HepG2 (cell line): ENCODE measurements around the gene MROH2A. TPM values are rescaled to one million over a fixed set of nuclear protein-coding genes. Genes with fewer than 3 reads are reported as not detected.
A peak's percentile ranks its signal among the peaks of the same experiment; 100 is the strongest.

Experiments
- ARNT ChIP-seq: fragments of 450-650 bp; IDR thresholded peaks from 2 replicates; pipeline ENCODE4 v1.6.1; 2017
- ATF3 ChIP-seq: sonication (generic); formaldehyde crosslinking; IDR thresholded peaks from 2 replicates; pipeline ENCODE4 v1.4.0; 2020; ENCODE audit warnings: missing genetic modification reagents
- BRF2 ChIP-seq: sonication (generic); formaldehyde crosslinking; IDR thresholded peaks from 2 replicates; pipeline ENCODE4 v1.8.1; 2022; ENCODE audit warnings: mild to moderate bottlenecking, missing genetic modification reagents
- DR1 ChIP-seq: sonication (generic); formaldehyde crosslinking; IDR thresholded peaks from 2 replicates; pipeline ENCODE4 v1.8.0; 2021; ENCODE audit warnings: mild to moderate bottlenecking, missing genetic modification reagents, inconsistent platforms
- FOXO4 ChIP-seq: sonication (generic); formaldehyde crosslinking; conservative IDR thresholded peaks from 2 replicates; pipeline ENCODE4 v1.8.1; 2023; ENCODE audit warnings: missing genetic modification reagents
- GTF2F1 ChIP-seq: fragments of 150-350 bp; IDR thresholded peaks from 2 replicates; pipeline ENCODE4 v1.6.1; 2014; ENCODE audit warnings: low read length
- LRRFIP1 ChIP-seq: sonication (generic); formaldehyde crosslinking; conservative IDR thresholded peaks from 2 replicates; pipeline ENCODE4 v1.4.0; 2020; ENCODE audit warnings: missing genetic modification reagents
- NCOA5 ChIP-seq: sonication (generic); formaldehyde crosslinking; IDR thresholded peaks from 2 replicates; pipeline ENCODE4 v1.4.0; 2020; ENCODE audit warnings: missing genetic modification reagents
- RFX3 ChIP-seq: IDR thresholded peaks from 2 replicates; pipeline ENCODE4 v1.6.1; 2016; ENCODE audit warnings: missing biosample characterization, missing genetic modification reagents
- RFXANK ChIP-seq: IDR thresholded peaks from 2 replicates; pipeline ENCODE4 v1.6.1; 2016
- UBTF ChIP-seq: sonication (generic); formaldehyde crosslinking; IDR thresholded peaks from 2 replicates; pipeline ENCODE4 v1.4.0; 2020; ENCODE audit warnings: mild to moderate bottlenecking, missing genetic modification reagents
- ZBTB10 ChIP-seq: sonication (generic); formaldehyde crosslinking; IDR thresholded peaks from 2 replicates; pipeline ENCODE4 v1.4.0; 2020; ENCODE audit warnings: missing genetic modification reagents, borderline replicate concordance
- ZBTB7A ChIP-seq: sonication (generic); formaldehyde crosslinking; IDR thresholded peaks from 2 replicates; pipeline ENCODE4 v1.8.0; 2022; ENCODE audit warnings: mild to moderate bottlenecking, missing genetic modification reagents
- ZNF569 ChIP-seq: sonication (generic); formaldehyde crosslinking; IDR thresholded peaks from 2 replicates; pipeline ENCODE4 v1.5.0; 2020; ENCODE audit warnings: mild to moderate bottlenecking, missing genetic modification reagents, moderate library complexity, borderline replicate concordance
- ZNF792 ChIP-seq: IDR thresholded peaks from 2 replicates; pipeline ENCODE4 v1.6.1; 2016
- ZNF800 ChIP-seq: sonication (generic); formaldehyde crosslinking; IDR thresholded peaks from 2 replicates; pipeline ENCODE4 v1.4.0; 2020; ENCODE audit warnings: missing genetic modification reagents
- polyA plus RNA-seq, 8 experiments: library from polyadenylated mRNA; depleted of rRNA in 3 of 8; stranded (reverse) in 7 of 8; unstranded in 1 of 8; fragments of >200 nt; fragmentation: Illumina TruSeq in 4 of 8; extraction: Trizol in 4 of 8; gene quantifications; 2 replicates each; pipeline versions ENCODE4 v1.2.1 to v1.2.3, GENCODE V29; 2011 to 2016; ENCODE audit warnings: low read depth in 4 of 8, missing spikeins in 1 of 8, mixed read lengths in 1 of 8; ENCODE audit not compliant: insufficient read depth in 1 of 8
- total RNA-seq, 5 experiments: library from RNA; depleted of rRNA; stranded (reverse); fragments of >200 nt; fragmentation: Illumina TruSeq; extraction: Trizol; gene quantifications; 2 replicates each; pipeline ENCODE4 v1.2.3, GENCODE V29; 2016; ENCODE audit warnings: low read depth in 1 of 5

The MROH2A gene
- total and polyA plus RNA-seq, 2 of the 13 experiments (the other 11 are each of a cell fraction or from before 2014, with no cell fraction given): 0.03 to 0.04 TPM

GRCh38 chr2:233756429-233757081 lies 21.6 kb upstream of the MROH2A start (continued):
- TF ChIP-seq ATF3 (CRISPR knock-in tag) (0 out of 2 replicates have a peak, but pooled peaks have one; percentile 21), DR1 (CRISPR knock-in tag) (no peak), ZBTB10 (CRISPR knock-in tag) (0 out of 2 replicates have a peak, but pooled peaks have one; percentile 50), RFXANK (CRISPR knock-in tag) (no peak), GTF2F1 (no peak), ZNF792 (CRISPR knock-in tag) (peak; percentile 66; the same call in 1 of the 2 replicates), FOXO4 (CRISPR knock-in tag) (no peak), LRRFIP1 (CRISPR knock-in tag) (no peak), RFX3 (CRISPR knock-in tag) (0 out of 2 replicates have a peak, but pooled peaks have one; percentile 16), ARNT (peak; percentile 91), ZBTB7A (CRISPR knock-in tag) (no peak), UBTF (CRISPR knock-in tag) (no peak), ZNF800 (CRISPR knock-in tag) (peak; percentile 73; the same call in 1 of the 2 replicates), NCOA5 (no peak), BRF2 (CRISPR knock-in tag) (peak; percentile 92; the same call in 1 of the 2 replicates), ZNF569 (CRISPR knock-in tag) (no peak)
